ENCODE results near the gene PGM1.

- TF ChIP-seq EZH2 (IDR thresholded peaks at IDR 0.05; ENCODE audit: insufficient read depth, poor library complexity, severe bottlenecking) (no peak), EZH2phosphoT487 (IDR thresholded peaks at IDR 0.05; ENCODE audit: insufficient read depth, low read depth) (no peak)
Measured at GRCh38 chr1:63640633-63641567, 47.7 kb downstream of the PGM1 start.
